PC-9 (cell line): Measurements from ENCODE around the gene CASS4.

Experiments used
- CTCF ChIP-seq: fragments of 200-600 bp; sonication (generic); conservative IDR thresholded peaks from 2 replicates; pipeline ENCODE4 v1.6.1; 2017; ENCODE audit warnings: mixed run types, antibody characterized with exemption, mild to moderate bottlenecking, moderate library complexity
- EZH2 ChIP-seq: fragments of 200-600 bp; sonication (generic); IDR thresholded peaks from 2 replicates; pipeline ENCODE4 v1.8.0; 2017; ENCODE audit warnings: antibody characterized with exemption, low read depth

- TF ChIP-seq CTCF, result no peak
- TF ChIP-seq EZH2, result no peak
Measured at GRCh38 chr20:56424931-56425330, 12.9 kb downstream of the CASS4 start.
